ENCODE data around the gene TBL1X.

The TBL1X gene

DNA sequence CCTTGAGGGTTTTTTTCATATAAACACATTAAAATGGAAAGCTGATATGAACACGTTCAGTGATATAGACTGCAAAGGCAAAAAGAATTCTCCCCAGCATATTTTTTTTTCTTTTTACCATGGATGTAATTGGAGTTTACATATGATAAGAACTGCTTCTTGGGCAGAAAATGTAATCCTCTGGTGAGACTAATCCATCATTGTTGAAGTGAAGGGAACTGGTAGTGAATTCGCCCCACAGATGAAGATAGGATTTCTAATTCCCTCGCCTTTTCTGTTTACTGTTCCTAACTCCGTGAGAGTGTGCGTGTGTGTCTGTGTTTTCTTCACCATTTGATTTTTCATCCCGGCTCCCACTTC, 211.9 kb downstream of the TBL1X start:
- no peak for DNase-seq

DNA sequence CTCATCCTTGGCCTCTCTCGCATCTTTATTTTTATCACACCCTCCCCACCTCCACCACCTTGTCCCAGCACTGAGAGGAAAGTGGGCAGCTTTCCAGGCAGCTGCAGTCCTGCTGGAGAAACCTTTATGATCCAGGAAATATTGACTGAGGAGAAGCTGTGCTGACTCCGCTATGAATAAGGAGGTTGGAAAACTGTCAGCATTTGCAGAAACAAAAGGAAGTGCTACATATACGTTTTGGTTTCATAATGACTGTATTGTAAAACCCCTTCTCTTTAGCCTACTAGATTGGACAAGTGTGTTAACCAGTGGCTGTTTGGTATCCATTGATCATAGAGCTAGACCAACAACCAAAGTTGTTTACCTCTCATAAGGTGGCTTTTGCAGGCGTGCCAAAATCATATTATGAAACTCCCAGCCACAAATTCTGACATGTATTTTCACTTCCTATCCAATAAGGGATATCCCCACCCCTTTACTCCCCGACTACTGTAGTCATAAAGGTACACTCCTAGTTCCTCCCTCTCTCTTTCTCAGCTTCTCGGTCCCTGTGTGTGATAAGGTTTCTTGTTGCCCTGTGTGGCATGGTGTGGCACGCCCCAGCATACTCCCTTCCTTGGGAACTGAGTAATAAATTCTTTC, 212.4 kb downstream of the TBL1X start:
- peak; percentile 1 for DNase-seq

DNA sequence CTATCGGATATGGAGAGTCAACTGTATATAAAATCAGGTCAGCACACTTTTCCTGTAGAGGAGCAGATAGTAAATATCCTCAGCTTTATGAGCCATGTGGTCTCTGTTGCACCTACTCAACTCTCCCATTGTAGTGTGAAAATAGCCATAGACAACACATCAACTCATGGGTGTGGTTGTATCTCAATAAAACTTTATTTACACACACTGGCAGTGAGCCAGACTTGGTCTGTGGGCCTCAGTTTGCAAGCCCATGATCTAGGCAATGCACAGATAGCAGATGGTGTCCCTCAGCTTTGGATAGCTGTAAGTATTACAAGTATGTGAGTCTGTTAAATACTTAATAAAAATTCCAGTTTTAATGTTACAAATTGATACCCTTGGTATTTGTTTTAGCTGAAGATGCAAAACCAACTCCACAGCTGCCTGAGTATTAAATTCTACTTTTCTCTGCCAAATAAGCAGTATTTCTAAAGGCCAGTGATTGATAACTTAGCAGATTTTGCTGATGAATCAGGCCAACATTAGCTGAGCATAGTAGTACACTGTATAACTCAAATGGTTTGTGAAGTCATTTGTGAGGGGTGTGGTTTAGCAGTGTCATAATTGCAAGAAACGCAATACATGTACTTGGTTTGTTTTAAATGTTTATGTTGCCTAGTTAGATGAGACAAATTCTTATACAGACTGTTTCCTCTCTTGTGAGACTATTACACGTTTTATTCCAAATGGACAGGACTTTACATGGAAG, 213.5 kb downstream of the TBL1X start:
- peak; percentile 1 for DNase-seq

DNA sequence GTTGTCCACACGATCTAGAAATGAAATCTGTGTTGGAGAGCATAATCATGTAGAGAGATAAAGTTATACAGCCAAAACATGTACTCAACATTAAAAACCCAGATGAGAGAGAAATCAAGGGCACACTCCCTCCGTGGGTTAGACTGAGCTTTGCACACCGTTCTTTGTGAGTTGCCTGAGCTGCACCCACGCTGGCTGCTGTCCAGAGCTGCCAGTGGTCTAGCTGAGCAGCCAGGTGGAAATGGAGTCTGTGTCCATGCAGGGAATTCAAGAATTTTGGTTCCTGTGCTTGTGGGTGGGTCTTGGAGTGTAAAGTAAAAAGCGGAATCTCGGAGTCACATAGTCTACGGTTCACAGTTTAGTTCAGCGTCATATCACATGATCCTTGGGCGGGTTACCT, 216.2 kb downstream of the TBL1X start:
- DNase-seq = no peak

DNA sequence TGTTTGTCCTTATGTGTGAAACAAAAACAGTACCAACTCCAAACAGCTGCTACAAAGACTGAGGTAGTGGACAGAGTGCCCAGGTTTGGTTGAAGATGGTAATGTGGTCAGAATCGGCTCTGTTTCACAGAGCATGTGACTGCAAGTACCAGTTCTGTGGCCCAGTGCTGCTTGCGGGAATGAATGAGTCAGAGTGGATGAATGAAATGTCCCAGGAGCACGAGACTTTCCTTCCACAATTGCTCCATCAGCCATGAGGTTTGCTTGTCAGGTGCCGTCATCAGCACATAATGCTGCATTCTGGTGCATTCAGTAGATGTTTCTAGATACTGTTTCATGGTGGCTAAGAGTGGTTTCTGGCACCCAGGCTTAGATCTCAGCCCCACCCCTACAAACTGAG, 216.6 kb downstream of the TBL1X start:
- no peak for DNase-seq

DNA sequence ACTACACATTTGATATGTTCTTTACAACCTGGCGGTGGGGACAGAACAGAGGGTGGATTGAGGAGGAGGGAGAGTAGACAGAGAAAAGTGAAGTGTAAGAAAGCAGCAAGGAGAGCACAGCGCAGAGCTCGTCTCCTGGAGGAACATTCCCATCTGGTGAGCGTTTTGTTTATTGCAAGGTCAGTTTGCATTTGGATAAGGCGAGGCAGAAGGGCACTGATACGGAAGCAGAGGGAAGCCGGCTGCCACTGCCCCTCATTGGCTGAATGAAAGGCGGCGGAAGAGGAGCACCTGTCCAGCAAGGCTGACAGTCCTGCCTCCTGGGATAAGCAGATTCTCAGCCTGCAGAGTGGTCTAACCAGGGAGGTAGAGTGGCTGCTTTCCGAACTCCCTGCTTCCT, 217.6 kb downstream of the TBL1X start:
- peak; percentile 1 for DNase-seq

DNA sequence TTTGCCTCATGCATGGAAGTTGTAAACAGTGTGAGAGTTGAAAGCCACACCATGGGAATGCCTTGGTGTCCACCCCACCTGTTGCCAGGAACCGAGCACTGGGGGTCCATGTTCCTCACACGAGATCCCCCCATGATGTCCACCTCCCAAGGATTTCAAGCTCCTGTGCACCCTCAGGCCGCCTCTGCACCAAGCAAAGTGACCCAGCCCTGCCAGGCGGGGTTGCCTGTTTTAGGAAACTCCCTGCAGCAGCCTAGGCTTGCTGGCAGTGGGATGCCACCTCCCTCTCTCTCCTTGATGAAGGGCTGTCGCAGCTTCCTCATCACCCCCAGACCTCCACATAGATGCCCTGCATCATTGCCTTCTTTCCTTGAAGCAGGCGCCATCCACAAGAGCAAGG, 218.0 kb downstream of the TBL1X start:
- no peak for DNase-seq

DNA sequence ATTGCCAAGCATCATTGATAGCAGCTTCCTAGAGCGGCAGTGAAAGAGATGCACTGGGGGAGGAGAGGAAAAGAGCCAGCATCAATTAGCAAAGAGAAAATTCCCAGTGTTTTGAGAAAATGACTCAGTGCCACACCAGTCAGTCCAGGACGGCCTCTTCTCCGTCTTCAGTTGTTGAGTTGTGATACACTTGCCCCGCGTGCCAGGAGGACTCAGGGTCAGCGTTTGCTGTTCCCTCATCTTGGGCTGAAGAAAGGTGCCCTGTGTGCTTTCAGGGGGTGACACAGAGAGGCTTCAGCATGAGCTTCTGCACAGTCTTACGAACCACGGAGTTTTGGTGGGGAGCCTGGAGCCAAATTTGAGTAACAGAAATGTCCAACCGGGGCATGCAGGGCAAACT, 218.5 kb downstream of the TBL1X start:
- no peak for DNase-seq

DNA sequence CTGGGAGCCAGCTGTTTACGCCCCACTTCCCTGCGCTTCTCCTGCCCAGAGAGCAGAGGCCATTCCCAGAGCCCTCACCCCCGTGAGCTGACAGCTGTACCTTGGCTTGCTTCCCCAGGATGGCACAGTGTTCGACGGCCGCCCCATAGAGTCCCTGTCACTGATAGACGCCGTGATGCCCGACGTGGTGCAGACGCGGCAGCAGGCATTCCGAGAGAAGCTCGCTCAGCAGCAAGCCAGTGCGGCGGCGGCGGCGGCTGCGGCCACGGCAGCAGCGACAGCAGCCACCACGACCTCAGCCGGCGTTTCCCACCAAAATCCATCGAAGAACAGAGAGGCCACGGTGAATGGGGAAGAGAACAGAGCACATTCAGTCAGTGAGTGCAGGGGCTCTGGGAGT, 223.0 kb downstream of the TBL1X start:
- no peak for DNase-seq

DNA sequence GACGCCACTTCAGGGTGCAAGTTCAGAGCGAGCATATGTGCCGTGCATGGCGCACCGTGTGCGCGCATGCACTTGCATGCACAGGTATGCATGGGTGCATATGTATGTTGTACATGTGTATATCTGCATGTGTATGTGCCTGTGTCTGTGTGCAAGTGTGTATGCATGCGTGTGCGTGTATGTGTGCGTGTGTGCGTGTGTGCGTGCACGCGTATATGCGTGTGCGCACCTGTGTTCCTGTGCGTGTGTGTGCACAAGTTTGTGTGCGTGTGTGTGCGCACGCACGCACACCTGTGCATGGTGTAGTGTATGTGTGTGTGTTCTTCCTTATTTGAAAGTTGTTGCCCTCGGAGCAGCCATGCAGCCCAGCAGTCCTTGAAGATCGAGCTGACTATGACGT, 224.0 kb downstream of the TBL1X start:
- DNase-seq = no peak

DNA sequence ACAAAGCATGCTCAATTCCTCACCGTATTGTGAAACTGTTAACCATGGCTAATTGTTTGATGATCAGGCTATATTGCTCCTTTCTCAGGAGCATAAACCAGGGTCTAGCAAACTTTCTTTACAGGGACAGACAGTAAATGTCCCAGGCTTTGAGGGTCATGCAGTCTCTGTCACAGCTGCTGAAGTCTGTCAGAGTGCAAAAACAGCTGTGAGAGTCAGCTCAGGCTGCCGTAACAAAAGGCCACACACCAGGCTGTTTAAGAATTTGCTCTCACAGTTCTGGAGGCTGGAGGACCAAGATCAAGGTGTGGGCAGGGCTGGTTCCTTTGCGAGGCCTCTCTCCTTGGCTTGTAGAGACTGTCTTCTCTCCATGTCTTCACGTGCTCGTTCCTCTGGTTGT, 225.2 kb downstream of the TBL1X start:
- no peak for DNase-seq

DNA sequence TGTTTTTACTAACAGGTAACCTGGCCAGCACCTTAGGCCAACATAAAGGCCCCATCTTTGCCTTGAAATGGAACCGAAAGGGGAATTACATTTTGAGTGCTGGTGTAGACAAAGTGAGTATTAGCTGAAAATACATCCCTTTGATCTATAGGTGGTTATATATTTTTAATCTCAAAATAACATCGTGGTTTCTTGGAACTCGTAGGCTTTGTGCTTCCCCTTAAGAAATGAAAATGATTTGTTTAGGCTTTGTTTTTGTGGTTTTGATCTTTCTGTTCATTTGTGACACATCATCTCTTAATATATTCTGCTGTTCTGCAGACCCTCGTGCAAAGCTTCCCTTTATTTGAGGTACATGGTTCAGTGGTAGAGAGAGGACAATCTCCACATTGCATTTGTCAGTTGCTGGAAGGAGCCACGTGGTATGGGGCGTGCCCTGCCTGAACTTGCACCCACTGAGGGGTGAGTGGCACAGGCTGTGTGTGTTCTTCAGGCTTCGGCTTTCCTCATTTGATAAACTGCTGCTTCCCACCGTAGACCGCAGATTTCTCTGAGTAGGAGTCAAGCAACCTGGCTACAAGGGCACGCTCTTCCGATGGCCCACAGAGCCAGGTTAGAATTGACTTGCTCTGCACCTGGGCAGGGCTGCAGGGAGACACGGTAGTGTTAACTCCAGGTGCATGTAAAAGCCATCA, 228.6 kb downstream of the TBL1X start:
- DNase-seq = no peak

DNA sequence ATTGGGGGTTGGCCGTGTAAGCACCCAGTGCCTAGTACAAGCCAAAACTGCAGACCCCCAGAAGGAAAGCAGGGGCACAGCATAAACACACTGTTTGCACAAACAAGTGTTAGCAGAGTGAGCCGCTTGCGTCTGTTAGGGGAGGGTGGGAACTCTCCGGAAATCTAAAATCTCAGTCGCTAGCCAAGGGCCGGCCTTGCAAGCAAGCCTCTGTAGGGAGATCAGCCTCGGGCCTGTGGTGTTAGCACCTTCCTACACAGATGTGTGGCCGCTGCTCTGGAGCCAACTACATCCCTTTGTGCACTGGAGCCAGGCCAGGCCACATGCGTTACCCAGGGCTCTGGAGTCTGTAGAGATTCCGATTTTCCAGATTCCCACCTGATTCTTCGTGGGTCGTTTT, 233.7 kb downstream of the TBL1X start:
- DNase-seq = no peak

DNA sequence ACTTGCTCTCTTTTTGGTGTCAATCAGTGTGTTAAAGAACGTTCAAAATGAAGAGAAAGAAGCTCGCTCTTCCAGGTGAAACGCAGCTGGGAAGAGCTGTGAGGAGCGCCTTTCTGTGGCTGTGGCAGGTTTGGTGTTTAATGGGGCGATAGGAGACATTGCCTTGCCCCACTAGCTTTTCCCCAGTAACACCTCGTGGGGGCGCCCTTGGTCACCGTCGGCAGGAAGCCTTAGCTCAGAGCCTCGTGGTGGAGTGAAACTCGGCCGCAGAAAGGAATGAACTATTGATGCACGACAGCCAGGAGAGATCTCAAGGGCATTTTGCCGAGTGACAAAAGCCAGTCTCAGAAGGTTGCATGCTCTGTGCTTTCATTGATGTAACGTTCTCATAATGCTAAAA, 235.7 kb downstream of the TBL1X start:
- no peak for DNase-seq

DNA sequence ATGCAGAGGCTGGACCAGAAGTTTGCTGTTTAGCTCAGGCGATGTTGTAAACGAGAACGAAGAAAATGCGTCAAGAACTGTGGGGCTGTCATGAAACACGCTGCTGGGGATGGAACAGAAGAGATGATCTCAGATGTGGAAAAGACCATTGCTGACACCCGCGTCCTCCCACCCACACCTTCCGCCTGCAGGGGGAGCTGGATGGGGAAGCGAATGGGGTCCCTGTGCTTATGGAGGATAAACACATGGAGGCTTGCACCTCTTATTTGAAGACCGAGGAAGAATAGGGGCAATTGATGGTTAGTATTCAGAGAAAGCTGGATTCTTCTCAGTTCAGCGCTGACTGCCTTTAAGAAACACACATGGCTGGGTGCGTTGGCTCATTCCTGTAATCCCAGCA, 236.9 kb downstream of the TBL1X start:
- no peak for DNase-seq

DNA sequence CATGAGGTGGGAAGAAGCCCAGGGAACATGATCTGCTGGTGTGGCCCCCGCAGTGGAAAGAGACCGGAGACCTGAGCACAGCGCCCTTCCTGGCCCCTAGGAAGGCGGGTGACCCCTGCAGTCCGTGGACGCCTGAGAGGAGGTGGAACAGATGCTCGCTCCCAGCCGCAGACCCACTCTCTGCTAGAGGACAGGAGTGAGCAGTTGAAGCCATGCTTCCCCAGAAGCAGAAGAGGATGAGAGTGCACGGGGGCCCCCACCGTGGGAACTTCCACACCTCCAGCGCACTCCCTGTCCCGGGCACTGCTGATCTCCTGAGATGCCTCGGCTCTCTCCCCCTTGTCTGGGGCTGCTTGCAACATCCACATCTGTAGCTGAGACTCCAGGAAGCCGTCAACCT, 238.5 kb downstream of the TBL1X start:
- DNase-seq = no peak

DNA sequence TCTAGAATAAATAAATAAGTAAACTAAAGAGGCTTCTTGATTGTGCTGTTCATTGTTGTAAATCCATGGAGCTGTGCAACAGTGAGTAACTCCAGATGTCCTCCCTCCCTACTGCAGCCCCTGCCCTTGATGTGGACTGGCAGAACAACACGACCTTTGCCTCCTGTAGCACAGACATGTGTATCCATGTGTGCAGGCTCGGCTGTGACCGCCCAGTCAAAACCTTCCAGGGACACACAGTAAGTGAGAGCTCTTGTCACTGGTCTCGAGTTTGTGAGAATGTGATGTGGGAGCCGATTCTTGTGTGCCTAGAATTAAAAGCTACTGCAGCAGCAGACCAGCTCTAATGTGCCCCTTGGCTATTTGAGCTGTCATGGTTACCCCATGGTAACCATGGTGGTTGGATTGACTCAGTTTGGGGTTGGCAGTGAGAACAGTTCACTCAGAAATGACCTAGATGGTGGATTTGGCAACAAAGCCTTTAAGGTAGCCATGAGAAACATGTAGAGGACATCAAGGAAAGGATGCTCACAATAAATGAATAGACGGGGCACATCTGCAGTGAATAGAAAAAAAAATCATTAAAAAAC, 240.1 kb downstream of the TBL1X start:
- no peak for DNase-seq

DNA sequence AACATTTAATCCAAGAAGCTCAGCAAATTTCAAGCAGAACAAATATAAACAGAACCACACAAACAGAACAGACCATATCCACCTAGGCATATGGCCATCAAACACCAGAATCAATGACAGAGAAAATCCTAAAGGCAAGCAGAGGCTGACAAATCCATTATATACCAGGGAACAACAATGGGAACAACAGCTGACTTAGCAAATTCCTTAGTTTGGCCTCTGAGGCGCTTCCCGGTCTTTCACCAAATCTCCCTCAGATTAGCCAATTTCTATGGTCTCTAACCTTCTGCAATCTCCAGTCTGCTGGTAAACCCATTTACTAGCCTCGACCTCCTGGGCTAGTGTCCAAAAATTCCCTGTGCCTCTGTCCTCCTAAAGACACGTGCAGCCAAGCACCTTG, 241.6 kb downstream of the TBL1X start:
- no peak for DNase-seq

DNA sequence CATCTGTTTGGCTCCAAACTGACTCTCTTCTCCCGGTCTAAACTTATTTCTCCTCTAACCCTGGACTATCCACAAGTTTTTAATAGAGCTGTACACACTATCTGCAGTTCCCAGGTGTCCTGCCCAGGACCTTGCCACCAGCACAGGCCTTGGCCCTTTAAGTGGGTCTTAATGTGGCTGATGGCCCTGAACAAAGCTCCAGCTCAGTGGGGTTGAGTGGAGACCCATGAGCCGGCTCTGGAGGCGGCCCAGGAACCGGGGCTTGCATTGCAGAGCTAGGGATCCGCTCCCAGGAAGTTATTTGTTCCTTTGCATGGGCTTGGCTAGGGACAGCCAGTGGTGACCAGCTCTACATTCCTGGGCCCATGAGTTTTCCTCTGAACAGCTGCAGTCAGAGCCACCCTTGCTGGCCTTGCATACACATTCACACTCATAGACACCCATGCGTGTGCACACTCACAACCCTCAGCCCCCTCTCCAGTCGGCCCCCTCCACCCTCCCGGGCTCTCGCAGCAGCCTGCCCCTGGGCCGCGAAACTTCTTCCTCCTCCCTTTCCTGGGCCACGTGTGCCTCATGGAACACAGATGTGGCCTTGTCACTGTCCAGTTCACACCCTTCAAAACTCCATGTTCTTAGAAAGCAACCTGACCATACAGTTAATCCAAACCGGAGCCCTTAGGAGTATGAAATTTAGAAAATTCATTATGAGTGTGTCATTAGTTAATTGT, 242.6 kb downstream of the TBL1X start:
- no peak for DNase-seq

DNA sequence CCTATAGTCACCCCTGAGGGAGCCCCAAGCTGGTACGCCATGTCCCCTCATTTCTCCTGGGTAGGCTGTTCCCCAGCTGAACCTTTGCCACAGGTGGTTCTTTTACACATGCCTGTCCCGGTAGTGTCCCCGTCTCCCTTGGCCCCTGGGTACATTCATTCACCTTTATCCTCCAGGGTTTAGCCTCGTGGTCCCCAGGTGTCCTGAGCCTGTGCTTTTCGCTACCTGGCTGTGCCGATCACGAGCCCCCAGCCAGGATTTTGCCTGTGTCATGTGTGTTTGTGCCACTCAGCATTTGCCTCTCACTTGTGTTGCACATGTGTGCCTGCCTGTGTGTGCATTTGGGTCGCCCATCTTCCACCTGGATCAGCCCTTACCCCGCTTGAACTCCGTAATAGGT, 243.2 kb downstream of the TBL1X start:
- DNase-seq = no peak

DNA sequence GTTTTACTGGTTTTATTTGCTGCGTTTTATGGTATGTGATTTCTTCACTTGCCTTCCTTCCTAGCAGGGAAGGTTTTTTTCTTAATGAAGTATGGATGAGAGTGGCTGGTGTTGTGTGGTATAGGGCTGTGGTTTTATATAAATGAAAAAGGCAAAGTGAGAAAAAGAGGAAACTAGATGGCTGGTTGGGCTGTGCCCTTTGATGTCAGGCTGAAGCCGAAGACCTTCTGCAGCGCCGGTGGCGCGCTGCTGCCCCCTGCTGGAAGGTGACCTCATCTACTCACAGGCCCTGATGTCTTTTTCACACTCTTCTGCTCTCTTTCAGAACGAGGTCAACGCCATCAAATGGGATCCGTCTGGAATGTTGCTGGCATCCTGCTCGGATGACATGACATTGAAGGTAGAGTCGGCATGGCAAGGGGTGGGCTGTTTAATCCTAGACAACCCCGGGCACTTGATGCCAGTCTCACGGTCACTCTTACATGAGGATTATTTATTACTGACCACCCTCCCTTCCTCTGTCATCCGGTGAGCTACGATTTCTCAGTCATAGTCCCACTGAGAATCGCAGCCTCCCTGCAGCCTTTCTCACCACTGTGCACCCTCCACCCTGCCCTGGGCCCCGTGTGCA, 244.2 kb downstream of the TBL1X start:
- peak; percentile 64 for DNase-seq

DNA sequence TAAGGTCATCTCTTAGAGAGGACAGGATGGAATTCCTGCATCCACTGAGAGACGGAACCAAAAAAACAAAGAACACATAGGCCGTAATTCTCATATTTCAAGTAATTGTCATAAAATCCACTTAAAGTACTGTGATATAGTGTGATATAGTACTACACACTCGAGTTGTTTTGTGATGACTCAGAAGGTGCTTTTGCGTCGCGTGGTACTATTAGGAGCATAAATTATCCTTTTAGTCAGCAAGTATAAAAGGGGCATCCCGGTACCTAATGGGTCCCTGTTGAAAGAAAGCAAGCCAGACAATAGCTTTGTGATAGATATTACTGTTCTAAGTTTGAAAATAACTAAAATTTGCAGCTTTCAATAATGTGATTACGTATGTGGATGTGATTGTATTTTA, 245.5 kb downstream of the TBL1X start:
- DNase-seq = no peak

DNA sequence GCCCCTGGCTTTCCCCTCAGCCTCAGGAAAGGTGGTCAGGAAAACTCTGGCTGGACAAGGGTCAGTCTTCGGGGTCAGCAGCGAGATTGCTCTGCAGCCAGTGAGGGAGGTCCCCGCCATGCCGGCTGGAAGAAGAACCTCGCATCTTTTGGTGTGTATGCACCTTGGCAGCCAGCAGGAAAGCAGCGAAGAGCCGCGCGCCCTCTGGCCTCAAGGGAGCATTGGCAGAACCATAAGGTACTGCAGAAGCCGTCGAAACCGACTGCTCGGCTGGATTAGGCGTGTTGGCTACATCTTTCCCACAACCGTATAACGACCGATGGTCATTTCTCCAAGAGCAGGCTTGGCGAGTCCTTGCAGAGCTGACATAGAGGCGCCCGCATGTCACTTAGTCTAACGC, 252.5 kb downstream of the TBL1X start:
- no peak for DNase-seq

All from NCI-H69 (cell line).